OCI-LY1 (cell line): ENCODE measurements around the gene FMR1.

Source experiments
- H2AFZ ChIP-seq: fragments of 200-600 bp; sonication (generic), shearing (Covaris generic); 2 replicates; pipeline ENCODE4 v1.6.0; 2014; ENCODE audit warnings: antibody characterized with exemption, mild to moderate bottlenecking, low read length
- H3F3A ChIP-seq: fragments of 200-600 bp; sonication (generic), shearing (Covaris generic); 2 replicates; pipeline ENCODE4 v1.6.0; 2014; ENCODE audit warnings: mild to moderate bottlenecking, antibody characterized with exemption, low read length, moderate library complexity; ENCODE audit not compliant: insufficient read depth
- H3K27ac ChIP-seq: fragments of 200-600 bp; sonication (generic); 2 replicates; pipeline ENCODE4 v1.5.1; 2014; ENCODE audit warnings: low read length, mixed run types, mild to moderate bottlenecking, low read depth; ENCODE audit not compliant: poor library complexity, severe bottlenecking
- H3K27me3 ChIP-seq: fragments of 200-600 bp; sonication (generic); 2 replicates; pipeline ENCODE4 v1.6.0; 2014; ENCODE audit warnings: antibody characterized with exemption, mild to moderate bottlenecking, low read length, moderate library complexity; ENCODE audit not compliant: insufficient read depth
- H3K36me3 ChIP-seq: fragments of 200-600 bp; sonication (generic); 2 replicates; pipeline ENCODE4 v1.6.1; 2014; ENCODE audit warnings: mild to moderate bottlenecking, antibody characterized with exemption, low read length, moderate library complexity, mixed read lengths; ENCODE audit not compliant: insufficient read depth
- H3K4me1 ChIP-seq: fragments of 200-600 bp; sonication (generic); 2 replicates; pipeline ENCODE4 v1.5.1; 2014; ENCODE audit warnings: mild to moderate bottlenecking, low read length, moderate library complexity; ENCODE audit not compliant: insufficient read depth, severe bottlenecking
- H3K4me2 ChIP-seq: fragments of 200-600 bp; sonication (generic), shearing (Covaris generic); 2 replicates; pipeline ENCODE4 v1.6.1; 2014; ENCODE audit warnings: low read length
- H3K4me3 ChIP-seq: fragments of 200-600 bp; sonication (generic); 2 replicates; pipeline ENCODE4 v1.5.1; 2014; ENCODE audit warnings: low read length, low read depth, mild to moderate bottlenecking, mixed read lengths; ENCODE audit not compliant: poor library complexity, severe bottlenecking
- H3K79me2 ChIP-seq: fragments of 200-600 bp; shearing (Covaris generic); 2 replicates; pipeline ENCODE4 v1.6.1; 2016; ENCODE audit warnings: mixed run types, low read length, mixed read lengths; ENCODE audit not compliant: insufficient read depth
- H3K9ac ChIP-seq: fragments of 200-600 bp; sonication (generic), shearing (Covaris generic); 2 replicates; pipeline ENCODE4 v1.6.1; 2014; ENCODE audit warnings: mild to moderate bottlenecking, low read length, mixed read lengths
- H3K9me2 ChIP-seq: fragments of 200-600 bp; sonication (generic), shearing (Covaris generic); 2 replicates; pipeline ENCODE4 v1.6.1; 2014; ENCODE audit warnings: low read depth, mild to moderate bottlenecking, low read length, mixed read lengths
- H3K9me3 ChIP-seq: fragments of 200-600 bp; shearing (Covaris generic); 2 replicates; pipeline ENCODE4 v1.6.1; 2014; ENCODE audit warnings: low read length, mixed read lengths
- H4K20me1 ChIP-seq: fragments of 200-600 bp; sonication (generic), shearing (Covaris generic); 2 replicates; pipeline ENCODE4 v1.6.0; 2016; ENCODE audit warnings: mild to moderate bottlenecking, low read length; ENCODE audit not compliant: insufficient read depth
- EZH2 ChIP-seq: fragments of 200-600 bp; sonication (generic), shearing (Covaris generic); IDR thresholded peaks from 2 replicates; pipeline ENCODE4 v1.8.0; 2017; ENCODE audit warnings: borderline replicate concordance, mixed run types, mild to moderate bottlenecking, antibody characterized with exemption, low read length, moderate library complexity, mixed read lengths
- TF ChIP-seq, protein P1 (sequence below): fragments of 200-600 bp; sonication (generic), shearing (Covaris generic); IDR thresholded peaks from 2 replicates; pipeline ENCODE4 v1.5.1; 2017; ENCODE audit warnings: mild to moderate bottlenecking, antibody characterized with exemption, low read length, moderate library complexity, mixed read lengths

Gene FMR1

DNA sequence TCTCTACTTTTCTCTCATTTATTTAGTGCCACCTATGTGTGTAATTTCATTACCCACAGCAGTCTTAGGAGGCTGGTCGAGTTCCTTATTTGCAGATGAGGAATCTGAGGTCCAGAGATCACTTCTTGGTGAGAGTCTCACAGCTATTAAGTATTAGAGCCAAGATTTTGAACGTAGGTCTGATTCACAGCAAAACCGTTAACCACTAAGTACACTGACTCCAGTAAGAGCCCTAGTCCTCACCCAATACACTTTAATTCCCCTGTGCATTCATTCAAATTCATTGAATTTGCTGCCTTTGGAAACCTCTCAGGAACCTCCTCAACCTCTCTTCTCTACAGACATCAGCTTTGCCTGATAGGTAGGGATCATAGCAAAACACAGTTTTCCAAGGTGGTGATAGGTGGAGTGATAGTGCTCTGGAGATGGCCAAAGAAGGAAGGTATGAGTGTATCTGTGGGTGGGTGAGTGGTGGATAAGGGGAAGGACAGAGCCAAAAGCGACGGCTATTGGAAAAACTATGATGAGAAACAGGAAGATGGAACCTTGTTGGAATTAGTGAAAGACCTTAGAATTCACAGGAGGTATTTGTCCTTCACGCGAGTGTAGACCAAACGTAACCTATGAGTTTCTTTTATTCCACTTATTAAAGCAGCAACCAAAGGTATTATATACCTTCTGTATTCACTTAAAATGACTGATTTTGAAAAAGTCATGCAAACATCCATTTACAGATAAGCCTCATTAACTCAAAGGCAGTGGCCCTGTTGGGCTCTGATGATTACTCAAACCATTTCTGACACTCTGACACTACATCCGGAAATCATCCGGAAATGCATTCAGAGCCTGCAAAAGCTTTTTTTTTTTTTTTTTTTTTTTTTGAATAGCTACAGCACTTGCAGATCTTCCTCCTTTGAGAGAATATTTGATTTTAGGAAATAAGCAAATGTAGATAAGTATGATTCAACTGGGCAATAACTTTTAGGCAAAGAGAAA, 6.3 kb downstream of the FMR1 start:
- Histone ChIP-seq H3K4me2 (peak overlapping the region; percentile 59), H3K4me3 (peak overlapping the region; percentile 38), H3K36me3 (no peaks in the 10 kb centered on the region), H2AFZ (no peak overlapping the region), H3K27me3 (no peaks in the 10 kb centered on the region), H4K20me1 (no peaks in the 10 kb centered on the region), H3K79me2 (peaks cover 90% of the 10 kb centered on the region), H3K9me3 (no peaks in the 10 kb centered on the region), H3K9ac (no peak overlapping the region; the same call in 1 of the 2 replicates), H3K4me1 (peaks cover 56% of the 10 kb centered on the region), H3F3A (no peaks in the 10 kb centered on the region), H3K27ac (peak overlapping the region; percentile 49), H3K9me2 (no peaks in the 10 kb centered on the region)
- no peak for TF ChIP-seq EZH2
- TF ChIP-seq, protein P1, sequence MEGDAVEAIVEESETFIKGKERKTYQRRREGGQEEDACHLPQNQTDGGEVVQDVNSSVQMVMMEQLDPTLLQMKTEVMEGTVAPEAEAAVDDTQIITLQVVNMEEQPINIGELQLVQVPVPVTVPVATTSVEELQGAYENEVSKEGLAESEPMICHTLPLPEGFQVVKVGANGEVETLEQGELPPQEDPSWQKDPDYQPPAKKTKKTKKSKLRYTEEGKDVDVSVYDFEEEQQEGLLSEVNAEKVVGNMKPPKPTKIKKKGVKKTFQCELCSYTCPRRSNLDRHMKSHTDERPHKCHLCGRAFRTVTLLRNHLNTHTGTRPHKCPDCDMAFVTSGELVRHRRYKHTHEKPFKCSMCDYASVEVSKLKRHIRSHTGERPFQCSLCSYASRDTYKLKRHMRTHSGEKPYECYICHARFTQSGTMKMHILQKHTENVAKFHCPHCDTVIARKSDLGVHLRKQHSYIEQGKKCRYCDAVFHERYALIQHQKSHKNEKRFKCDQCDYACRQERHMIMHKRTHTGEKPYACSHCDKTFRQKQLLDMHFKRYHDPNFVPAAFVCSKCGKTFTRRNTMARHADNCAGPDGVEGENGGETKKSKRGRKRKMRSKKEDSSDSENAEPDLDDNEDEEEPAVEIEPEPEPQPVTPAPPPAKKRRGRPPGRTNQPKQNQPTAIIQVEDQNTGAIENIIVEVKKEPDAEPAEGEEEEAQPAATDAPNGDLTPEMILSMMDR, result no peak

DNA sequence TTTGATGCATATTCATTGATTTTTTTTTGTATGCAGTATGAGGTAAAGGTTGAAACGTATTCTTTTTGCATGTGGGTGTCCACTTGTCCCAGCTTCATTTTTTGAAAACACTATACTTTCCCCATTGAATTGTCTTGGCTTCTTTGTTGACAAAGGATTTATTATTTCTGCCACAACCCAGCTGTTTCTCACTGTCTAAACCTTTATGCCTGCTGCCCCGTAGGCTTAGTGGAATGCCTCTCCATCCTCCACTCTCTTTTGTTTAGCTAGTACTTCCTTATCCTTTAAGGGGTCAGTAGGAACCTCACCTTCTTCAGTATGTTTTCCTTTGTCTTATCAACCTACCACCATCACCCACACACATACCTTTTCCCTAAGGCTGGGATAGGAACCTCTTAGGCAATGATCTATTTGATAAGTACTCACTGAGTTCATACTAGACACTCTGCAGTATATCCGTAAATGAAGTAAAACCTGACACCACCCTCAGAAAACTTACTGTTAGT, 8.5 kb downstream of the FMR1 start:
- H4K20me1 ChIP-seq, result no peaks in the 10 kb centered on the region
- H3K79me2 ChIP-seq, result peaks cover 74% of the 10 kb centered on the region
- no peak for TF ChIP-seq EZH2
- TF ChIP-seq, protein P1, result no peak

GRCh38 chrX:147923605-147924004, 11.9 kb downstream of the FMR1 start:
- no peak overlapping the region for H3K27ac ChIP-seq
- no peak overlapping the region for H3K4me2 ChIP-seq
- no peaks in the 10 kb centered on the region for H3F3A ChIP-seq
- peaks cover 1% of the 10 kb centered on the region for H3K4me1 ChIP-seq
- no peak overlapping the region for H2AFZ ChIP-seq
- TF ChIP-seq, protein P1, result no peak
- TF ChIP-seq EZH2, result no peak
- no peaks in the 10 kb centered on the region for H3K9me3 ChIP-seq
- no peak overlapping the region for H3K9ac ChIP-seq
- H3K79me2 ChIP-seq, result peaks cover 42% of the 10 kb centered on the region
- H3K9me2 ChIP-seq, result no peaks in the 10 kb centered on the region
- H3K4me3 ChIP-seq, result no peak overlapping the region
- H4K20me1 ChIP-seq, result no peaks in the 10 kb centered on the region
- H3K36me3 ChIP-seq, result peaks cover 18% of the 10 kb centered on the region
- H3K27me3 ChIP-seq, result no peaks in the 10 kb centered on the region

More for the DNA sequence above, 8.5 kb downstream of the FMR1 start:
- Histone ChIP-seq H3K4me2 (no peak overlapping the region), H3K9ac (no peak overlapping the region), H3K9me2 (no peaks in the 10 kb centered on the region), H3K27me3 (no peaks in the 10 kb centered on the region), H3K4me1 (peaks cover 34% of the 10 kb centered on the region), H2AFZ (no peak overlapping the region), H3K4me3 (no peak overlapping the region), H3K27ac (no peak overlapping the region), H3F3A (no peaks in the 10 kb centered on the region), H3K36me3 (0 out of 2 replicates have a peak, but pooled peaks cover under 1% of the 10 kb centered on the region), H3K9me3 (no peaks in the 10 kb centered on the region)
